A375 (cell line): ENCODE data around the gene TFAP2C. TPM values are rescaled to one million over a fixed set of nuclear protein-coding genes. Genes with fewer than 3 reads are reported as not detected.

Experiments
- small RNA-seq: library from RNA; depleted of rRNA; stranded (forward); fragments of <200 nt; gene quantifications from one replicate; pipeline ENCODE3, GENCODE V24; 2014
- total RNA-seq: library from RNA; depleted of rRNA; stranded (reverse); fragments of >200 nt; shearing (Covaris generic); gene quantifications from 2 replicates; pipeline ENCODE4 v1.2.3, GENCODE V29; 2014; rRNA removed

TFAP2C gene
- total RNA-seq = 72.8 and 73.6 TPM in 2 replicates

DNA sequence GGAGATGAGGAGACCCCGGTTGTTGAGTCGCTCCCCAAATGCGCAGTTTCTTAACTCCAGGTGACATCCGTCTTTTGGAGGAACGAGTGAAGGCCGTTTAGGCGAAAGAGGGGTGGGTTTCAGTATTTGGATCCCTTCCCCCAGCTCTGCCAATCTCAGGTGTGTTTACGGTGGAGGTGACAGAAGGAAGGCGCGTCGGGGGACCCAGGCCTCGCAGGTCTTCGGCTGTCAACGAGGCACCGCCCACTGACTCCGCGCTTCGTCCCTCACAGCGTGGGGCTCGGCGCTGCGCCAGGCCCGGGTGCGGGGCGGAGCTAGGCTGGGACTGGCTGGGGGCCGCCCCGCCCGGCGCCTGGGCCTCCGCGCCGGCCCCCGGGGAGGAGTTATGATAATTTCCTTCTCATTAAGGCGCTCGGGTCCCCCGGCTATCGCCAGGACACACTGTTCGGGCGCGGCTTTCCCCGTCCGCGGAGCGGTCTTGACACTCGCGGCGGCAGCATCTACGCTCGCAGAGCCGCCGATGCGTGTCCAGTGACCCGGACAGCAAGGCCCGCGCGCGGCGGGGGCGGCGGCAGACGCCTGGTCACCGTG is at the start of gene TFAP2C:
TSS of gene TFAP2C (plus strand) at position 434 of the 591 bp plus-strand sequence. CDS start 239 bp downstream, outside the sequence.

Small RNAs within 50 kb of the gene (small RNA-seq; reads per million reads assigned to genes)
- gene RN7SL170P = not detected
- not detected for gene RNU6-1146P

Other genes with a start within 250 kb of the TFAP2C start
- 61.3 and 62.1 TPM in 2 replicates for gene AURKA, start 237.1 kb upstream of the TFAP2C start, total RNA-seq
- gene CSTF1, start 236.7 kb upstream of the TFAP2C start, total RNA-seq = 37.7 and 39.5 TPM in 2 replicates
- gene CASS4, start 217.0 kb upstream of the TFAP2C start, total RNA-seq = 0.03 and 0.04 TPM in 2 replicates
- 86.5 and 99.4 TPM in 2 replicates for gene RTF2, start 160.7 kb upstream of the TFAP2C start, total RNA-seq
- 0.61 TPM in 1 of 2 replicates, not detected in the other for gene FAM209A, start 104.6 kb upstream of the TFAP2C start, total RNA-seq
- gene FAM209B, start 96.1 kb upstream of the TFAP2C start, total RNA-seq = 1.1 TPM in 1 of 2 replicates, not detected in the other